Measurements from ENCODE around the gene STARD3. TPM values are rescaled to one million over a fixed set of nuclear protein-coding genes. Genes with fewer than 3 reads are reported as not detected.

The STARD3 gene
- total RNA-seq, 1 experiment from 2014 or later = 44.8 TPM

DNA sequence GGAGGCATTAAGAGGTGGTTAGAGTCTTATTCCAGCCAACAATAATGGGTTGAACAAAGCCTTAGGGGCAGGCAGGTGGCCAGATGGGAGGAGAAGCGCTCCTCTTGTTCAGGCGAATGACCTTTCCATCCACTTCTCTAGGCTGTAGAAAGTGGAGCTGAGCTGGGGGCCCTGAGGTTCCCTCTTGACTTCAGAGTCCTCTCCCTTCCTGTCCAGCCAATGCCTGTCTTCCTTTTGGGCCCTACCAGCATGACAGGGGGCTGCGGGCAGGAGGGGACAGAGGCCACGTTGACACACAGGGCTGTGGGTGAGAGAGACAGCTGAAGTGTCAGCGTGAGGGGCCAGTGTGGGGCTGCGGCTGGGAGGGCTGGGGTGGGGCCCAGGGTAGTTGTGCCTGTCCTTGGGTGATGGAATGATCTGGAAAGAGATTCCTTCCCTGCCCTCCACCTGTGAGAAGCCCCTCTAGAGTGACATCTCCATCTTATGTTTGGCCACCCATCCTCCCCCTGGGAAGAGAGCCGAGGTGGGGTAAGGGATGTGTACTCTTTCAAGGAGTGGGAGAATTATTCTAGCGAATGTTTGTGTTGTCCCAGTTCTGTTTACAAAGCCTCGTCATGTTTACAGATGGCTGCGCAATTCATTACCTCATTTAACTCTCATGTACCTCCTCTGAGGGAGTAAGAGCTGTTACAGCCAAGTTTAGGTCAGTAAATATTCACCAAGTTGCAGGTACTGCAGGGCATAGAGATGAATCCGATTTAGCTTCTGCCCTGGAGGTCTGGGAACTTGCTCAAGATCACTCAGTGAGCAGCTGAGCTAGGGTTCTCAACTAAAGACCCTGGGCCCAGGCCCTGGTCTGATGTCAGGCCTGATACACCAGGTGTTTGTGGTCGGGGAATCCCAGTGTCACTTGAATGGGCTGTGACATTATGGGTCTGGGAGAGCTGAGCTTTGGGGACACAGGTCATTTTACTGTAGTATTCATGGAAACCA lies 66.3 kb downstream of the STARD3 start:
- Histone ChIP-seq H3K4me1 (ENCODE audit: control insufficient read depth, insufficient read depth, low read length) (peaks cover 50% of the 10 kb centered on the region), H3K9me3 (ENCODE audit: control insufficient read depth, insufficient read depth, low read depth, low read length) (no peaks in the 10 kb centered on the region), H3K27me3 (ENCODE audit: control insufficient read depth, insufficient read depth, low read length) (no peaks in the 10 kb centered on the region), H3K27ac (ENCODE audit: low read length) (peak overlapping the region; percentile 3; the same call in 1 of the 2 replicates), H3K4me3 (ENCODE audit: low read depth in 2 of 2, low read length in 2 of 2) (0 out of 4 replicates have a peak overlapping the region, but pooled peaks of 1 of the 2 experiments have one; percentile 1), H3K36me3 (ENCODE audit: control insufficient read depth, insufficient read depth, low read length) (peaks cover 3% of the 10 kb centered on the region; the same call in 1 of the 2 replicates)
- ChIA-PET POLR2A (interaction anchor here (1.2 kb wide), 1 partner anchor 15 kb away, joined by 3 read pairs; the partner anchor contains the start of gene PGAP3), CTCF (interaction anchor here (0.6 to 1.2 kb wide), 2 partner anchors 25 to 27 kb away, joined by 3 to 7 read pairs; partner anchors contain the start of gene MIEN1)
- intact Hi-C loops (cut with micrococcal nuclease; ENCODE audit: unreplicated experiment) (no loop called here), in situ Hi-C loops (cut with HindIII; ENCODE audit: low pct_unique_long_range_greater_than_20kb, low sequenced_read_pairs) (no loop called here)
- peak; percentile 17; the same call in 1 of the 2 replicates for ATAC-seq
- TF ChIP-seq, protein P1, sequence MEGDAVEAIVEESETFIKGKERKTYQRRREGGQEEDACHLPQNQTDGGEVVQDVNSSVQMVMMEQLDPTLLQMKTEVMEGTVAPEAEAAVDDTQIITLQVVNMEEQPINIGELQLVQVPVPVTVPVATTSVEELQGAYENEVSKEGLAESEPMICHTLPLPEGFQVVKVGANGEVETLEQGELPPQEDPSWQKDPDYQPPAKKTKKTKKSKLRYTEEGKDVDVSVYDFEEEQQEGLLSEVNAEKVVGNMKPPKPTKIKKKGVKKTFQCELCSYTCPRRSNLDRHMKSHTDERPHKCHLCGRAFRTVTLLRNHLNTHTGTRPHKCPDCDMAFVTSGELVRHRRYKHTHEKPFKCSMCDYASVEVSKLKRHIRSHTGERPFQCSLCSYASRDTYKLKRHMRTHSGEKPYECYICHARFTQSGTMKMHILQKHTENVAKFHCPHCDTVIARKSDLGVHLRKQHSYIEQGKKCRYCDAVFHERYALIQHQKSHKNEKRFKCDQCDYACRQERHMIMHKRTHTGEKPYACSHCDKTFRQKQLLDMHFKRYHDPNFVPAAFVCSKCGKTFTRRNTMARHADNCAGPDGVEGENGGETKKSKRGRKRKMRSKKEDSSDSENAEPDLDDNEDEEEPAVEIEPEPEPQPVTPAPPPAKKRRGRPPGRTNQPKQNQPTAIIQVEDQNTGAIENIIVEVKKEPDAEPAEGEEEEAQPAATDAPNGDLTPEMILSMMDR (IDR thresholded peaks at IDR 0.05) = no peak
- 0 out of 2 replicates have a peak, but pooled peaks have one; percentile 31 for TF ChIP-seq SIN3A (IDR thresholded peaks at IDR 0.05; ENCODE audit: borderline replicate concordance, insufficient read depth, low read depth, low read length)
- TF ChIP-seq POLR2AphosphoS5 (IDR thresholded peaks at IDR 0.05; ENCODE audit: low read depth, low read length) = peak; percentile 32; the same call in 1 of the 2 replicates
- peak; percentile 43 for DNase-seq (ENCODE audit: low read depth, low spot score)
- BruUV-seq (replicated peaks) = no TSS peak

DNA sequence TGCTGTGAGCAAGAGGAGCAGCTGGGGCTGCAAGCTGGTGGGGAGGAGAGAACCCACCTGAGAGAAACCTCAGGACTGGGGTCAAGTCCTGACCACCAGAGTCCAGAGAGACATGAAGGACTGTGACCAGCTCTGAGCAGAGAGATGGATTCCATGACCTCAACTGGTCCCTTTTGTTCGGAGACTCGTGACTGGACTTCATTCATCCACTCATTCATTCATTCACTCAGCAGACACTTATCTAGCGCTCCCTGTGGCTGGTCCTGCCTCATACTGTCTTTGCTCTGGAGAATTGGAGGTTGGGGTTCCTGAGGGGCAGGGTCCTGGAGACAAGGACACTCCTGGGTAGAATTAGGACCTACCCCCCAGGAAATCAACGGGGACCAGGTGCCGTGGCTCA lies 67.0 kb downstream of the STARD3 start:
- peaks cover 3% of the 10 kb centered on the region; the same call in 1 of the 2 replicates for H3K36me3 ChIP-seq (ENCODE audit: control insufficient read depth, insufficient read depth, low read length)
- no peaks in the 10 kb centered on the region for H3K27me3 ChIP-seq (ENCODE audit: control insufficient read depth, insufficient read depth, low read length)
- in situ Hi-C loops (cut with HindIII; ENCODE audit: low pct_unique_long_range_greater_than_20kb, low sequenced_read_pairs) (no loop called here), intact Hi-C loops (cut with micrococcal nuclease; ENCODE audit: unreplicated experiment) (no loop called here)
- H3K4me3 ChIP-seq (ENCODE audit: low read depth in 2 of 2, low read length in 2 of 2) = no peak overlapping the region
- ATAC-seq = no peak
- ChIA-PET POLR2A (no interaction called here), CTCF (interaction anchor here (1.2 kb wide), 1 partner anchor 26 kb away, joined by 3 read pairs; the partner anchor contains the start of gene MIEN1)
- H3K9me3 ChIP-seq (ENCODE audit: control insufficient read depth, insufficient read depth, low read depth, low read length) = no peaks in the 10 kb centered on the region
- no TSS peak for BruUV-seq (replicated peaks)
- H3K27ac ChIP-seq (ENCODE audit: low read length) = peak overlapping the region; percentile 3; the same call in 1 of the 2 replicates
- H3K4me1 ChIP-seq (ENCODE audit: control insufficient read depth, insufficient read depth, low read length) = peaks cover 50% of the 10 kb centered on the region
- no peak for TF ChIP-seq SIN3A (IDR thresholded peaks at IDR 0.05; ENCODE audit: borderline replicate concordance, insufficient read depth, low read depth, low read length)
- TF ChIP-seq, protein P2, sequence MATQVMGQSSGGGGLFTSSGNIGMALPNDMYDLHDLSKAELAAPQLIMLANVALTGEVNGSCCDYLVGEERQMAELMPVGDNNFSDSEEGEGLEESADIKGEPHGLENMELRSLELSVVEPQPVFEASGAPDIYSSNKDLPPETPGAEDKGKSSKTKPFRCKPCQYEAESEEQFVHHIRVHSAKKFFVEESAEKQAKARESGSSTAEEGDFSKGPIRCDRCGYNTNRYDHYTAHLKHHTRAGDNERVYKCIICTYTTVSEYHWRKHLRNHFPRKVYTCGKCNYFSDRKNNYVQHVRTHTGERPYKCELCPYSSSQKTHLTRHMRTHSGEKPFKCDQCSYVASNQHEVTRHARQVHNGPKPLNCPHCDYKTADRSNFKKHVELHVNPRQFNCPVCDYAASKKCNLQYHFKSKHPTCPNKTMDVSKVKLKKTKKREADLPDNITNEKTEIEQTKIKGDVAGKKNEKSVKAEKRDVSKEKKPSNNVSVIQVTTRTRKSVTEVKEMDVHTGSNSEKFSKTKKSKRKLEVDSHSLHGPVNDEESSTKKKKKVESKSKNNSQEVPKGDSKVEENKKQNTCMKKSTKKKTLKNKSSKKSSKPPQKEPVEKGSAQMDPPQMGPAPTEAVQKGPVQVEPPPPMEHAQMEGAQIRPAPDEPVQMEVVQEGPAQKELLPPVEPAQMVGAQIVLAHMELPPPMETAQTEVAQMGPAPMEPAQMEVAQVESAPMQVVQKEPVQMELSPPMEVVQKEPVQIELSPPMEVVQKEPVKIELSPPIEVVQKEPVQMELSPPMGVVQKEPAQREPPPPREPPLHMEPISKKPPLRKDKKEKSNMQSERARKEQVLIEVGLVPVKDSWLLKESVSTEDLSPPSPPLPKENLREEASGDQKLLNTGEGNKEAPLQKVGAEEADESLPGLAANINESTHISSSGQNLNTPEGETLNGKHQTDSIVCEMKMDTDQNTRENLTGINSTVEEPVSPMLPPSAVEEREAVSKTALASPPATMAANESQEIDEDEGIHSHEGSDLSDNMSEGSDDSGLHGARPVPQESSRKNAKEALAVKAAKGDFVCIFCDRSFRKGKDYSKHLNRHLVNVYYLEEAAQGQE (IDR thresholded peaks at IDR 0.05; ENCODE audit: insufficient read depth in 1 of 2, low read depth in 2 of 2, low read length in 1 of 2) = no peak
- no peak for TF ChIP-seq POLR2AphosphoS5 (IDR thresholded peaks at IDR 0.05; ENCODE audit: low read depth, low read length)
- TF ChIP-seq, protein P1 (IDR thresholded peaks at IDR 0.05) = no peak
- no peak for TF ChIP-seq TCF7L2 (IDR thresholded peaks at IDR 0.05; ENCODE audit: low read depth, low read length)
- DNase-seq (ENCODE audit: low read depth, low spot score) = no peak
